Measurements from ENCODE around the gene OR6C68.
"Not testable (repeated sequence)": the region's sequence is repeated elsewhere in the genome, so short reads cannot be mapped to it uniquely, and the experiment has no call there.

The OR6C68 gene

GRCh38 chr12:55492078-55492477, at the start of gene OR6C68:
OR6C68 (plus strand) TSS chr12:55492378; CDS start chr12:55492378, 0 bp downstream.
- no peak for FAIRE-seq
- no peak for TF ChIP-seq POLR2A (IDR thresholded peaks at IDR 0.05; ENCODE audit: low read depth, low read length)

GRCh38 chr12:55443776-55444175, 48.4 kb upstream of the OR6C68 start, which contains the start of gene OR6C2:
OR6C2 (plus strand) TSS chr12:55444076; CDS start chr12:55452214, 8,138 bp downstream.
- no peak for TF ChIP-seq POLR2A (IDR thresholded peaks at IDR 0.05; ENCODE audit: low read depth, low read length)
- DNase-seq (ENCODE audit: insufficient read length, low spot score) (no peak), FAIRE-seq (no peak)

More at GRCh38 chr12:55492078-55492477, at the start of gene OR6C68:
- DNase-seq (ENCODE audit: insufficient read length, low spot score): no peak

GRCh38 chr12:55445357-55445756, 46.8 kb upstream of the OR6C68 start:
- FAIRE-seq (no peak), DNase-seq (ENCODE audit: insufficient read length, low spot score) (no peak)
- no peak for TF ChIP-seq POLR2A (IDR thresholded peaks at IDR 0.05; ENCODE audit: low read depth, low read length)

- TF ChIP-seq POLR2A (IDR thresholded peaks at IDR 0.05; ENCODE audit: low read depth, low read length): no peak
Measured at GRCh38 chr12:55446326-55446725, 45.9 kb upstream of the OR6C68 start.

GRCh38 chr12:55448825-55449224, 43.4 kb upstream of the OR6C68 start:
- FAIRE-seq: no peak

More at GRCh38 chr12:55446326-55446725, 45.9 kb upstream of the OR6C68 start:
- DNase-seq (ENCODE audit: insufficient read length, low spot score): no peak
- FAIRE-seq: no peak

GRCh38 chr12:55464926-55465325, 27.3 kb upstream of the OR6C68 start:
- not testable (repeated sequence) for DNase-seq (ENCODE audit: insufficient read length, low spot score); FAIRE-seq

More at GRCh38 chr12:55448825-55449224, 43.4 kb upstream of the OR6C68 start:
- DNase-seq (ENCODE audit: insufficient read length, low spot score): no peak
- no peak for TF ChIP-seq POLR2A (IDR thresholded peaks at IDR 0.05; ENCODE audit: low read depth, low read length)

- no peak for FAIRE-seq
- TF ChIP-seq POLR2A (IDR thresholded peaks at IDR 0.05; ENCODE audit: low read depth, low read length): no peak
- DNase-seq (ENCODE audit: insufficient read length, low spot score): no peak
Measured at GRCh38 chr12:55467836-55468235, 24.3 kb upstream of the OR6C68 start.

- DNase-seq (ENCODE audit: insufficient read length, low spot score) (no peak), FAIRE-seq (no peak)
- no peak for TF ChIP-seq POLR2A (IDR thresholded peaks at IDR 0.05; ENCODE audit: low read depth, low read length)
Measured at GRCh38 chr12:55469291-55469690, 22.9 kb upstream of the OR6C68 start.

- no peak for TF ChIP-seq POLR2A (IDR thresholded peaks at IDR 0.05; ENCODE audit: low read depth, low read length)
- FAIRE-seq (no peak), DNase-seq (ENCODE audit: insufficient read length, low spot score) (no peak)
Measured at GRCh38 chr12:55470088-55470829, 21.9 kb upstream of the OR6C68 start, which contains the start of gene OR6C70. OR6C70 (minus strand) TSS chr12:55470138; CDS start chr12:55470138, 0 bp downstream.

- DNase-seq (ENCODE audit: insufficient read length, low spot score) (no peak), FAIRE-seq (no peak)
- TF ChIP-seq POLR2A (IDR thresholded peaks at IDR 0.05; ENCODE audit: low read depth, low read length): no peak
Measured at GRCh38 chr12:55472264-55472663, 19.9 kb upstream of the OR6C68 start.

GRCh38 chr12:55479136-55479535, 13.0 kb upstream of the OR6C68 start:
- not testable (repeated sequence) for DNase-seq (ENCODE audit: insufficient read length, low spot score); FAIRE-seq

- not testable (repeated sequence) for FAIRE-seq; DNase-seq (ENCODE audit: insufficient read length, low spot score)
Measured at GRCh38 chr12:55484284-55484683, 7.9 kb upstream of the OR6C68 start.

- TF ChIP-seq POLR2A (IDR thresholded peaks at IDR 0.05; ENCODE audit: low read depth, low read length): no peak
- DNase-seq (ENCODE audit: insufficient read length, low spot score) (no peak), FAIRE-seq (no peak)
Measured at GRCh38 chr12:55495490-55495889, 3.3 kb downstream of the OR6C68 start.

GRCh38 chr12:55499231-55499630, 7.1 kb downstream of the OR6C68 start:
- TF ChIP-seq POLR2A (IDR thresholded peaks at IDR 0.05; ENCODE audit: low read depth, low read length): no peak
- FAIRE-seq (no peak), DNase-seq (ENCODE audit: insufficient read length, low spot score) (no peak)

- no peak for DNase-seq (ENCODE audit: insufficient read length, low spot score)
- no peak for FAIRE-seq
- no peak for TF ChIP-seq POLR2A (IDR thresholded peaks at IDR 0.05; ENCODE audit: low read depth, low read length)
Measured at GRCh38 chr12:55499810-55500252, 7.7 kb downstream of the OR6C68 start.
